GM12891 (cell line): ENCODE results near the gene PLEKHA5.

Experiments used
- PAX5 ChIP-seq: IDR thresholded peaks from 2 replicates; pipeline ENCODE4 v1.6.1; 2011; ENCODE audit warnings: low read length, moderate library complexity, mild to moderate bottlenecking; ENCODE audit not compliant: insufficient read depth, severe bottlenecking
- POLR2A ChIP-seq: IDR thresholded peaks from 2 replicates; pipeline ENCODE4 v1.6.1; 2011; ENCODE audit warnings: low read depth, low read length, control low read depth
- POLR2AphosphoS5 ChIP-seq: IDR thresholded peaks from 2 replicates; pipeline ENCODE4 v1.6.1; 2011; ENCODE audit warnings: low read depth, low read length, control low read depth
- POU2F2 ChIP-seq: IDR thresholded peaks from 2 replicates; pipeline ENCODE4 v1.6.1; 2011; ENCODE audit warnings: low read depth, mild to moderate bottlenecking, control low read depth, low read length, moderate library complexity
- TAF1 ChIP-seq: IDR thresholded peaks from 2 replicates; pipeline ENCODE4 v1.6.1; 2011; ENCODE audit warnings: low read depth, low read length, control low read depth

DNA sequence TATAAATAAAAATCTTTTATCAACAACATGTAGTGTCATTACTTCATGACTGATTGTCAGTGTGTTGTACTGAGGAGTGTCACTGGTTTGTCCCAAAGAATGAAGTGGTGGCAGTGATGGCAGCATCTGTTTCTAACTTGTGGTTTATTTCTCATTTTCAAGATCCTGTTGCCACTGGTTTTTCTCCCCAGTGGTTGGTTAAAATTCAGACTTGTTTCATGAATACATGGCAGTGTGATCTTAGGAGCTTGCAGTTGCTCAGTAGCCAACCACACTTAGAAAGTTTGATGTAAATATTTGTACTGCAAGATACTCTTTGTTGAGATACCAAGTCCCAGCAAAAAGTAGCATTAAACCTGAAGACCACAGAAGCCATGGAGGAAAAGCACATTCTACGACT, 69.8 kb downstream of the PLEKHA5 start:
- no peak for TF ChIP-seq POLR2A
- TF ChIP-seq POLR2AphosphoS5, result no peak
- no peak for TF ChIP-seq TAF1
- TF ChIP-seq PAX5, result no peak
- no peak for TF ChIP-seq POU2F2
